HepG2 (cell line): ENCODE data around the gene SFXN1.

Experiments used
- CTCF ChIP-seq: sonication (generic); formaldehyde crosslinking; IDR thresholded peaks from 2 replicates; pipeline ENCODE4 v1.5.0; 2020; ENCODE audit warnings: mild to moderate bottlenecking, missing genetic modification reagents, moderate library complexity
- GABPA ChIP-seq, 2 experiments: IDR thresholded peaks; 2 replicates each; pipeline ENCODE4 v1.6.1; 2011 to 2016; ENCODE audit warnings: low read depth in 2 of 2, low read length in 1 of 2, missing biosample characterization in 1 of 2, missing genetic modification characterization in 1 of 2
- POLR2A ChIP-seq, 2 experiments: IDR thresholded peaks; 2 replicates each; pipeline ENCODE4 v1.6.1; 2011; ENCODE audit warnings: low read depth in 2 of 2, low read length in 2 of 2, mild to moderate bottlenecking in 1 of 2, moderate library complexity in 1 of 2; ENCODE audit not compliant: insufficient read depth in 1 of 2
- RFX5 ChIP-seq: IDR thresholded peaks from 2 replicates; pipeline ENCODE4 v1.6.1; 2011; ENCODE audit warnings: low read depth, low read length, improper control_type of control experiment

DNA sequence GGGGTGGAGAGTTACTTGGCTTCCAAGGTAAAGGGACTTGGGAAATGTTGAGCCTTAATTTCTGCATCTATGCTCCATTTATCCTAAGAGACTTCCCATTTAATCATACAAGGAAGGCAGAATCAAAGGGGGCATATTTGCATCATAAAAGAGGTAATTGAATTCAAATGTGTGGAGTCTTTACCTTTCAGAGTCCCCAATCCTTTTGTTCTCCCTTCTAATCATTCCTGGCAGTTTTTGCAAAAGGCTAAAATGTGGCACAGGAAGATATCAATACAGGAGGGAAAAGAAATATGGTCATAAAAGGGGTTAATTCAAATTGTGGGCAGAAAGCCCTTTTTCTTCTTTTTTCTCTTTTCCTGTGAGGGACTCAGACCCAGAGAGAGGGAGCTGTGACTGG lies 69.5 kb downstream of the SFXN1 start:
- TF ChIP-seq POLR2A (IDR thresholded peaks at IDR 0.05; ENCODE audit: insufficient read depth in 1 of 2, low read depth in 2 of 2, low read length in 2 of 2) (no peak), RFX5 (no peak), GABPA (IDR thresholded peaks at IDR 0.05; ENCODE audit: low read depth, low read length) (no peak), GABPA (CRISPR knock-in tag; IDR thresholded peaks at IDR 0.05; ENCODE audit: low read depth) (no peak), CTCF (CRISPR knock-in tag) (no peak)
